UCSD-AML1 (cell line): ENCODE measurements around the gene TPMT.

ENCODE experiments used
- DNase-seq: peaks from one replicate; lab custom pipeline; 2025; ENCODE audit not compliant: unreplicated experiment; lab: John Stamatoyannopoulos, UW

Gene TPMT

GRCh38 chr6:18117136-18117535 lies 37.7 kb downstream of the TPMT start:
- no peak for DNase-seq

- DNase-seq: no peak
Measured at GRCh38 chr6:18115356-18115755, 39.5 kb downstream of the TPMT start.

- DNase-seq: no peak
Measured at GRCh38 chr6:18110162-18110561, 44.7 kb downstream of the TPMT start.

- DNase-seq: no peak
Measured at GRCh38 chr6:18107061-18107460, 47.8 kb downstream of the TPMT start.

GRCh38 chr6:18102783-18103509 lies 51.9 kb downstream of the TPMT start:
- DNase-seq: no peak

- DNase-seq: no peak
Measured at GRCh38 chr6:18101873-18102272, 53.0 kb downstream of the TPMT start.

GRCh38 chr6:18101271-18101670 lies 53.6 kb downstream of the TPMT start:
- DNase-seq: no peak

GRCh38 chr6:18100296-18100695 lies 54.6 kb downstream of the TPMT start:
- DNase-seq: no peak

- DNase-seq: no peak
Measured at GRCh38 chr6:18099511-18099910, 55.4 kb downstream of the TPMT start.

GRCh38 chr6:18096423-18096822 lies 58.5 kb downstream of the TPMT start:
- DNase-seq: no peak

GRCh38 chr6:18091382-18091781 lies 63.5 kb downstream of the TPMT start:
- no peak for DNase-seq

- no peak for DNase-seq
Measured at GRCh38 chr6:18090349-18090786, 64.5 kb downstream of the TPMT start.

- no peak for DNase-seq
Measured at GRCh38 chr6:18088419-18089296, 66.2 kb downstream of the TPMT start.

- no peak for DNase-seq
Measured at GRCh38 chr6:18087396-18088165, 67.3 kb downstream of the TPMT start.

GRCh38 chr6:18081025-18081668 lies 73.7 kb downstream of the TPMT start:
- no peak for DNase-seq

GRCh38 chr6:18080544-18080943 lies 74.3 kb downstream of the TPMT start:
- no peak for DNase-seq

- no peak for DNase-seq
Measured at GRCh38 chr6:18078866-18079265, 76.0 kb downstream of the TPMT start.
